ENCODE data around the gene FGB.

The FGB gene

DNA sequence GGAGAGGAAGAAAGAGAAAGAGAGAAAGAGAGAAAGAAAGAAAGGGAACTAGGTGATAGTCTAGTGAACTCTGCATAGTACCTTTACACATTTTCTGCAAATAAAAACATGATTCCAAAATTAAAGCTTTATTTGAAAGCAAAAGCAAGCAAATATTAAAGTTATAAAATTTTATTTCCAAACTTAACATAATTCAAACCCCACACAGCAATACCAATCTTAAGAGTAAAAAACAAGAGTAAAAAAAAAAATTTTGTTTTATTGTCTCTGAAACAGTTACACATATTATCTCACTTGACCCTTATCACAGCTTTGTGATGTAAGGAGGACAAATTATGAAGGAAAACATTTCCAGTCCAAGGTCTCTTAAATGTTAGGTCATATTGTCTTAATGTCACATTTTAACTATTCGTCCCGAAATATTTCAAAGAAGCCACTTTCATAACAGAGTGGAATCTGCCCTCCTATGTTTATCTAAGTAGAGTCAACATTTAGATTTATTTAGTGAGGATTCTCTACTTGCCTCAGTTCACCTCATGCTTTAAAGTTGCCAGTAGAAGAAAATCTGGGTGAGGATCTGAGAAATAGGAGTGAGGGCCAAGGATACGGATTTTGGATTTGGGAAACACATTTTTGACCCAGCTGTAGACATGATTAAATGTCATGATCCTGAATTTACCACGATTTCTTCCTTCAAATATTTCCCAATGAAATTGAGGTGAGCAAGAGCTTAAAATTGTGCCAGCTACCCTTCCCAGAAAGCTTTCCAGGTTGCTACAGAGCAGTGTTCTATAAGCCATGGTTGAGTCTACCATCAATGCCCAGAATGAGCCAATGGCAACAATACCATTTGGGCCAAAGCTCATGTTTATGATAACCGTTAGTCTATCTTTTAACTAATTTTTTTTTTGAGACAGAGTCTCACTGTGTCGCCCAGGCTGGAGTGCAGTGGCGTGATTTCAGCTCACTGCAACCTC, 35.3 kb downstream of the FGB start:
- no peak for DNase-seq

GRCh38 chr4:154602404-154603020, 39.7 kb downstream of the FGB start:
- DNase-seq: no peak

GRCh38 chr4:154603033-154603943, 40.5 kb downstream of the FGB start:
- DNase-seq: no peak

DNA sequence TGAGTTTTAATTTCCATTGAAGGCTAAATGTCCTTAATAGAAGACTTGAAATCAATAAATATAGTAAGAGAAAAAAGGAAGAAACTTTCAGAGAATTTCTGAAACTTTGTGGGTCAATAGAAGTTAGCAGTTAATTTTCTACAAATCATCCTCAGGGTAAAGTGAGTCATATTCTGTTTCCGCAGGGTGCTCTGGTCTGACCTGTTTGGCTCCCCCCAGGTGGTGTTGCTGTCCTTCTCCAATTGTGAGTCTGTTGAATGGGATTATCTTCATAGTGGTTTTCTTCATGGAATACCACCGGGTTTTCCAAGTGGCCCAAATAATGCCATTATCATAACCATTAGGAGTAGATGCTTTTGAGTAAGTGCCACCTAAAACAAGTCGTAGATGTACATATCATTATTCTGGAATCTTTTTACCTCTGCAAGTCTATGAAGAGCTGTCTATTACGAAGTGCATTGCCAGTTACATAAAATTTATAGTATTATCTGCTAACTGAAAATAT, 41.9 kb downstream of the FGB start:
- DNase-seq: no peak

DNA sequence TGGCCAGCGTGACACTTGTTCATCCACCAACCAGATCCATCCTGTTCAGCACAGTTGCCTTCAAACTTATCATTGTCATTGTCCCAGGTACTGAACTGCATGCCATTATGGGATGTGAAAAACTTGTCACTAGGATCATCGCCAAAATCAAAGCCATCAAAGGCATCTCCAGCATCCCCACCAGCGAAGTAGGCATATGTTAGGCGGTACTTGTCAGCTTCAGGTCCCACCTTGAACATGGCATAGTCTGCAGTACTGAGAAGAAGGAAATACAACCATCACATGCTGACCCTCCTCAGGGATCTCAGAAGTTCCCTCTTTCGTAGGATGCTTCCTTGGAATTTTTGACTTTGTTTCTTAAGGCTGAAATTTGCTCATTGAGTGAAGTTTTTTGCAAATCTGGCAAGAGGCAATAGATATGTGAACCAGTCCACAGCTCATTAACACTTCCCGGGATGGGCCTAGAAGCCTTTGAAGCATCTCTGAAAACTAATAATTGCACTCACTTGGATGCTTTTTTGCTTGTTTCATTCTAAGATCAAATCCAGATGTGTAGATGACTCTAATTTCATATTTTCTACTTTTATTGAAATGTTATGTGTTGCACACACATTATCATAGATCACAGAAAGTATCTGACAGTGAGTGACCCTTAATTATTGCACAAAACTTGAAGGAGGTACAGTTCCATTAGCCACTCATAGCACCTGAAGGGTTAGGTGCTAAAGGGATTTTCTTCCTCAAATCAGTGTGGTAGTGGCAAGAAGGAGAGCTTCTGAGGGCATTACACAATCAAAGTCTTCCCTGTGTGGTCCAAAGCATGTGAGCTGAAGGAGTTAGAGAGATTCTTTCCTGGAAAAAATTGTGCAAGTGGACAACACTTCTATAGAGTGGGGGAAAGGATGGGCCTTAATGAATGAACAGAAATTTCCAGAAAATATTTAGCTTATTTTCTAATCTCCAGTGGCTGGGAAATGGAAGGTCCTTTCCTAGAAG, 44.2 kb downstream of the FGB start:
- DNase-seq: no peak

DNA sequence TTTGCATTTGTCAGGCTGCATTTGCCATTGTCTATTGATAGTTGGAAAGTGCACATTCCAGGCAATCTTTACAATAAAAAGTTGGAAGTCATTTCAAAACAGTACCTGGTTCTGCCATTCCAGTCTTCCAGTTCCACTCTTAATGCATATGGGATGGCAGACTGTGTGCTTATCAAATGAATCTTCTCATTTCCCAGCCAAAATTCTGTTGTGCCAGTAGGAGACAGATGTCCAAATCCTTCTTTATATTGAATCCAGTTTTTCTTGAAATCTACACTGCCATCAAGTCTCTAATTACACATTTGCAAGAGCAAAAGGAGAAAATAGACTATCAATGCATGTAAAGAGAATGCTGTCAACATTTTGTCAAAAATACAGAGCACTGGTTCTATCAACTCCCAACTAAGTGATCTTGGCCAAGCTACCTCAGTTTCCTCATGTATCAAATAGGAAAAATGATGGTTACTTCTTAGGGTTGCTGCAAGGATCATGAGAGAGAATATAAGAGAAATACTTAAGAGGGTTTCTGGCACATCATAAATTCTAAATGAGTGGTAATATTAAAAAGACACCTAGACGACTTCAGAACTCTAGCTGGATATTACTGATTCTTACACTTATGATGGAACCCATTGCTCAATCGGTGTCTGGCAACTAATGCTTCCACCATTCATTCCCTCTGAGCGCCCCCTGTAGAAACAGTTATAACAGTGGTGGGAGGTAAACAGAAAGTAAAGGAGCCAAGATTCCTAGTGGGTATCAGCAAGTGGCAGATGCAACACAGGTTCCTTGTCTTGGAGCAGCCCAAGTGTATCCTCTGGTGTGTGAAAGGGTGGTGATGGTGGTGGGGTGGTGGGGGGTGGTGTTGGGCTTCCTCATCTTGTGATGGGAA, 45.8 kb downstream of the FGB start:
- no peak for DNase-seq

DNA sequence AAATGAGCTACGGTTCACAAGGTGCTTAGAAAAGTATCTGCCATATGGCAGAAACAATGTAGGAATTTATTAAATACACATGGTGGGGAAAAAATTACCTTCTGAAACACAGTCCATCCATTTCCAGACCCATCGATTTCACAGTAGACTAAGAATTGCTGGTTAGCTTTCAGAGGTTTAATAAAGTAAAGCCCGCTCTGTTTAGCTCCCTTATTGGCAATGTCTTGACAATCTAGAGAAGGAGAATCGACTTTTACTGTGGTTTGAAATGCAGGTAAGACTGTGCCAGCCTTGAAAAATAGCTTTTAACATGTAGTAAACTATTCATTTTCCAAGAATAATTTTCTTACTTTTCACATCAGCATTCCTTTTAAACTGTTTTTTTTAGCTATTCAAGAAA, 46.7 kb downstream of the FGB start:
- DNase-seq: no peak

- DNase-seq: no peak
Observed at GRCh38 chr4:154610582-154610981, 47.8 kb downstream of the FGB start.

DNA sequence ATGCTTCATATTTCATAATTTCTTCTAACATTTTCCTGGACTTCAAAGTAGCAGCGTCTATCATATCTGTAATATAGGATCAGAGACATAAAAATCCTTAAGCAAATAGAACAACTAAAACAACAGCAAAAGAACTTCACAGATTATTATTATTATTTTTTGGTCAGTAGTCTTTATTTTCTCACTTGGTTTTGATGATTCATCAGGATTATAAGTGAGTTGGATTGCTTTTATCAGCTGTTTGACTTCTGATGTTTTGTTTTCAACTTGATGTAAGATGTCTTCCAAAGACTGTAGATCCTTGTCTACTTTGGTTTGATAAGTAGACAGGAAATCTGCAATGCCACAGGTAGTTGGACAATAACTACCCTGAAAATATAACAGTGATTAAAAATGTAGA, 49.0 kb downstream of the FGB start:
- no peak for DNase-seq

DNA sequence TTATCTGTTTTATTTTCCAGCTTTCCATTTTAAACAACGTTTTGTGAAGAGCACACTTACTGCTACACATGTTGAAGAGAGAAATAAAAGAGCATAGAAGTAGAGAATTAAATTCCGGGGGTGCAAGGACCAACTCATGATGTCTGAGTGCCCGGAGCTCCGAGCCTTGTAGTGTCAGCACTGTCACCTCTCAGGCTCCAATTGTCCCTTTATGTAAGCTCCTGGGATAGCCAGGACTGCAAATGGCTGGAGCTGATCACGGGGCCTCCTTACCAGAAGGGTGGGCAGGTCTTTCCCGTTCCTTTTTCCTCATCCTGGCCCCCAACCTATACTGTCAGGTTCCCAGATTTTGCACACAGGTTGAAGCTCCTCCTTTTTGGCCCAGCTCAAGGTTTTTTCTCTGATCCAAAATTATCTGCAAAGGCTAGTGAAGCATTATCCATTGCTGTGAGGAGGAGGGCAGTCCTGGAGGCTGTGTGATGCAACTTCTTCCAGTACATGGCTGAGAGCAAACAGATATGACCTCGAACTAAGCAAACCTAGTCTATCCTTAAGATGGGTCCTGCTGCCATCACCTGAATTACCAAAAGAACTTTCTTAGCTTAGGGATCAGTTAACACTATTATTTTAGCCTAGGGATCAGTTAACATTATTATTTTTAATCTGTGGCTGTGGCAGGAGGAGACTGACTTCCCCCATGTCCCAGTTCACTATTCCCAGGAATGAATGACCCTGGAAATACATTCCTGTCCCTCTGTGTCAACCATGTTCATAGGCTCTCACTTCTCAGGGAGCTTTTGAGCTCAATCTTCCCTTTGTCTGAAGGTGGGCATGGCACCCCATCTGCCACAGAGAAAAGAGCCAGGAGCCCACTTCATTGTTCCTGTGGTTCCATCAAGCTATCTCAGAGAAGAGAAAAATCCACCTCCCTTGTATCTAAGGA, 49.9 kb downstream of the FGB start, which contains the start of gene FGG:
Gene FGG (minus strand): TSS at position 185 of the 943 bp plus-strand sequence. CDS start 47 bp downstream, at position 138.
- DNase-seq: no peak

GRCh38 chr4:154614306-154614705, 51.5 kb downstream of the FGB start:
- no peak for DNase-seq

- no peak for DNase-seq
Observed at GRCh38 chr4:154615211-154615610, 52.4 kb downstream of the FGB start.

DNA sequence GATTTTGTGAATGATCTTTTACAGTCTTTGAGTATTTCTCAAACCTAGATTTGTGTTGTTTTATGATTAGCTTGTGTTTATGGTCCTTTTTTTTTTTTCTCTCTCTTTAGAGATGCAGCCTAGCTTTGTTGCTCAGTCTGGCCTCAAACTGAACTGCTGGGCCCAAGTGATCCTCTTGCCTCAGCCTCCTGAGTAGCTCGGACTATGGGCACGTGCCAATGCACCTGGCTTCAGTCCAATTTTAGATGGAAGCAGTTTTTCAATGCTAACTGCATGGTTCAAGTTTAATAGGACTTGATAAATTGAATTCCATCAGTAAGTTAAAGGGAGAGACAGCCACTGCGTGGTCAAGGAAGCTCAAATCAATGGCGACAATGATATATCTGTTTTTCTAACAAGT, 53.5 kb downstream of the FGB start:
- DNase-seq: no peak

- DNase-seq: no peak
Observed at GRCh38 chr4:154616731-154617130, 53.9 kb downstream of the FGB start.

DNA sequence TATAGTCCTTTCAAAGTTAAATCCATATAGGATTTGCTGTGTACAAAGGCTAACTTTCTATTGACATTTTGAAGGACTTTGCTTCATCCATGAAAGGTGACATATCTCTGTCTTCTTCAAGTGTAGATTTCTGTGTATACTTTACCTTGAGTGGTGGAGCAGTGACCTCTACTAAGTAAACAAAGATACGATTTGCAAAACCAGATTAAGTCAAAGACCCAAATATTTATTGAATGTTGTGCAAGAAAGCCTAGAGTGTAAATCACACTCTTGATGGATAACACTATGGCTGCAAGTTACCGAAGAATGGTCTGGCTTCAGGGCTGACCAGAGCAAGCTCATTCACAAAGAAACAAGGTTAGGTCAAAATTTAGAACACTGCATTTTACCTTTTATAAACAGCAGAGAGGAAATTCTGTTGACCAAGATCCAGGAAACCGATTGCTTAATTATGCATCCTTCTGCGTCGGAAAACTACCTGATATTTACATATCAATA, 55.1 kb downstream of the FGB start:
- DNase-seq: no peak

GRCh38 chr4:154618708-154619315, 56.0 kb downstream of the FGB start:
- peak; percentile 0 for DNase-seq

GRCh38 chr4:154620111-154620510, 57.3 kb downstream of the FGB start:
- DNase-seq: no peak
